ENCODE results near the gene FKBP3.
"Not testable (repeated sequence)": the region's sequence is repeated elsewhere in the genome, so short reads cannot be mapped to it uniquely, and the experiment has no call there.

The FKBP3 gene

GRCh38 chr14:45134051-45134958 lies at the start of gene FKBP3:
Gene FKBP3 (minus strand): TSS chr14:45134481. CDS start chr14:45134456, 25 bp downstream.
- peak; percentile 95 for DNase-seq

- DNase-seq, result no peak
These were observed 47.5 kb upstream of the FKBP3 start for GRCh38 chr14:45181806-45182205.

GRCh38 chr14:45181329-45181728 lies 47.0 kb upstream of the FKBP3 start:
- DNase-seq, result no peak

- no peak for DNase-seq
These were observed 42.8 kb upstream of the FKBP3 start for GRCh38 chr14:45177076-45177475.

GRCh38 chr14:45169906-45170305 lies 35.6 kb upstream of the FKBP3 start:
- DNase-seq, result no peak

GRCh38 chr14:45156067-45156466 lies 21.8 kb upstream of the FKBP3 start:
- no peak for DNase-seq

- DNase-seq, result no peak
These were observed 16.2 kb upstream of the FKBP3 start for GRCh38 chr14:45150386-45150890.

GRCh38 chr14:45149602-45150001 lies 15.3 kb upstream of the FKBP3 start:
- DNase-seq, result no peak

GRCh38 chr14:45145214-45145613 lies 10.9 kb upstream of the FKBP3 start:
- no peak for DNase-seq

- no peak for DNase-seq
These were observed 10.4 kb upstream of the FKBP3 start for GRCh38 chr14:45144658-45145057.

- not testable (repeated sequence) for DNase-seq
These were observed 7.8 kb upstream of the FKBP3 start for GRCh38 chr14:45142083-45142482.

GRCh38 chr14:45140661-45141187 lies 6.4 kb upstream of the FKBP3 start:
- DNase-seq, result no peak

- no peak for DNase-seq
These were observed 2.1 kb upstream of the FKBP3 start for GRCh38 chr14:45136399-45136798.

GRCh38 chr14:45135659-45136395 lies 1.5 kb upstream of the FKBP3 start, which contains the start of gene FANCM:
Gene FANCM (plus strand): TSS chr14:45135930. CDS start chr14:45136032, 102 bp downstream.
- DNase-seq, result peak; percentile 96

GRCh38 chr14:45135156-45135555 lies 875 bp upstream of the FKBP3 start:
- peak; percentile 62 for DNase-seq

- no peak for DNase-seq
These were observed 614 bp downstream of the FKBP3 start for GRCh38 chr14:45133683-45134050.

- no peak for DNase-seq
These were observed 5.2 kb downstream of the FKBP3 start for GRCh38 chr14:45128963-45129629.

- DNase-seq, result no peak
These were observed 8.5 kb downstream of the FKBP3 start for GRCh38 chr14:45125754-45126153.

- DNase-seq, result no peak
These were observed 11.0 kb downstream of the FKBP3 start for GRCh38 chr14:45123271-45123670.

- no peak for DNase-seq
These were observed 14.2 kb downstream of the FKBP3 start for GRCh38 chr14:45120096-45120495.

- no peak for DNase-seq
These were observed 15.7 kb downstream of the FKBP3 start for GRCh38 chr14:45118594-45118993.

- DNase-seq, result no peak
These were observed 20.0 kb downstream of the FKBP3 start for GRCh38 chr14:45114327-45114726.

All from NCI-H510A treated with DMSO at 0.1 percent for 48 hours (cell line).